NCI-H2196 treated with DMSO at 0.1 percent for 48 hours (cell line): Measurements from ENCODE around the gene LMTK2.

Experiments
- DNase-seq: peaks from one replicate; lab custom pipeline; 2025; ENCODE audit not compliant: unreplicated experiment; lab: John Stamatoyannopoulos, UW

LMTK2 gene

DNA sequence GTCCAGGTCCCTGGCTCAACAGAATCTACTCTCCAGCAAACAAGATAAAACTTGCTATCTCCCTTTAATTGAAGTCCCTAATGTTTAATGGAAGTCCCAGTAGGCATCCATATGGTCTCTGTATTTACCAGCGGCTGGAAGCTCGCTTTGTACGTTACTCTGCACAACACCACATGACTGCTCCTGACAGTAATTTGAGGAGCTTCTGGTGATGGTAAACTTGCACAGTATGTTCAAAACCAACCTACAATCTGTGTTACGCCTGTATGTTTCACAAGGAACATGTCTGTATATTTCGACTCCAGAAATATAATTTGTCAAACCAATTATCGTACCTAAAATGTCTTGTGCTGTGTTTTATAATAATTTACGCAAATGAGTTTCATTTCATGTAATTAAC is 149.8 kb downstream of the LMTK2 start:
- no peak for DNase-seq

DNA sequence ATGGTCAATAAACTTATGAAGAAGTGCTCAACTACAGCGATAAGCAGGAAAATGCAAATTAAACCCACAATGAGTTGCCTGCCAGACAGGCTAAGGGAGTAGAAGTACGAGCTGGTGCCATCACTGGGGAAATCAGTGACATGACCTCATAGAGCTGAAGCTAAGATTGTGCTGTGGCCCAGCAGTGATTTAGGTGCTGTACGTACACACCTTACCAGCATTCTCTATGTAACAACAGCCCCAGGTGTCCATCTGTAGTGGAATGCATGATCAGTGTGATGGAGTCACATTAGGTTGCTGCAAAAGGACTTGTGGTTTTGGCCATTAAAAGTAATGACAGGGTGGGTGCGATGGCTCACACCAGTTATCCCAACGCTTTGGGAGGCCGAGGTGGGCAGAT is 151.0 kb downstream of the LMTK2 start:
- no peak for DNase-seq
